DND-41 (cell line): ENCODE results near the gene NR1H3.
"Not testable (repeated sequence)": the region's sequence is repeated elsewhere in the genome, so short reads cannot be mapped to it uniquely, and the experiment has no call there.

ENCODE experiments used
- ATAC-seq: fragments of 200-7000 bp; cut with Tn5 transposase; 3 replicates; pipeline ENCODE4 v1.9.1; 2021; ENCODE audit warnings: low read depth; ENCODE audit not compliant: insufficient read depth
- DNase-seq: peaks from one replicate; pipeline ENCODE4 v3.0.0-alpha.2; 2020
- H2AFZ ChIP-seq: 2 replicates; pipeline ENCODE4 v1.6.0; 2012; ENCODE audit warnings: low read depth, low read length
- H3K27ac ChIP-seq: 2 replicates; pipeline ENCODE4 v1.5.1; 2012; ENCODE audit warnings: low read length, inconsistent platforms
- H3K27me3 ChIP-seq: fragments of 200-600 bp; sonication (generic); 2 replicates; pipeline ENCODE4 v1.6.0; 2012; ENCODE audit warnings: low read length, mild to moderate bottlenecking, inconsistent platforms; ENCODE audit not compliant: insufficient read depth, poor library complexity
- H3K36me3 ChIP-seq: 2 replicates; pipeline ENCODE4 v1.5.1; 2012; ENCODE audit warnings: low read length, inconsistent platforms; ENCODE audit not compliant: insufficient read depth
- H3K4me1 ChIP-seq: 2 replicates; pipeline ENCODE4 v1.5.1; 2012; ENCODE audit warnings: mild to moderate bottlenecking, low read length; ENCODE audit not compliant: insufficient read depth
- H3K4me2 ChIP-seq: 2 replicates; pipeline ENCODE4 v1.6.0; 2012; ENCODE audit warnings: mild to moderate bottlenecking, moderate library complexity, low read length, inconsistent platforms; ENCODE audit not compliant: insufficient read depth
- H3K4me3 ChIP-seq, 2 experiments: fragments of 200-600 bp in 1 of 2; shearing (Covaris generic) in 1 of 2; 2 replicates each; pipeline ENCODE4 v1.5.1; 2012 to 2016; ENCODE audit warnings: inconsistent platforms in 2 of 2, low read length in 2 of 2, mild to moderate bottlenecking in 2 of 2, low read depth in 1 of 2, moderate library complexity in 1 of 2
- H3K79me2 ChIP-seq: 2 replicates; pipeline ENCODE4 v1.6.0; 2012; ENCODE audit warnings: low read length, inconsistent platforms; ENCODE audit not compliant: insufficient read depth
- H3K9ac ChIP-seq: 2 replicates; pipeline ENCODE4 v1.6.0; 2012; ENCODE audit warnings: low read depth, mild to moderate bottlenecking, inconsistent platforms, low read length, moderate library complexity
- H3K9me3 ChIP-seq: 2 replicates; pipeline ENCODE4 v1.5.1; 2012; ENCODE audit warnings: low read length, moderate library complexity, mild to moderate bottlenecking, inconsistent platforms; ENCODE audit not compliant: insufficient read depth, severe bottlenecking
- H4K20me1 ChIP-seq: 2 replicates; pipeline ENCODE4 v1.6.0; 2012; ENCODE audit warnings: low read length; ENCODE audit not compliant: insufficient read depth
- CTCF ChIP-seq: IDR thresholded peaks from 2 replicates; pipeline ENCODE4 v1.5.1; 2012; ENCODE audit warnings: borderline replicate concordance, low read length, moderate library complexity, mild to moderate bottlenecking; ENCODE audit not compliant: poor library complexity, severe bottlenecking; ENCODE audit errors: extremely low read depth
- EZH2 ChIP-seq: IDR thresholded peaks from 3 replicates; pipeline ENCODE4 v1.6.1; 2012; ENCODE audit warnings: borderline replicate concordance, low read depth, mild to moderate bottlenecking, moderate library complexity, low read length, inconsistent platforms; ENCODE audit not compliant: severe bottlenecking

Gene NR1H3

DNA sequence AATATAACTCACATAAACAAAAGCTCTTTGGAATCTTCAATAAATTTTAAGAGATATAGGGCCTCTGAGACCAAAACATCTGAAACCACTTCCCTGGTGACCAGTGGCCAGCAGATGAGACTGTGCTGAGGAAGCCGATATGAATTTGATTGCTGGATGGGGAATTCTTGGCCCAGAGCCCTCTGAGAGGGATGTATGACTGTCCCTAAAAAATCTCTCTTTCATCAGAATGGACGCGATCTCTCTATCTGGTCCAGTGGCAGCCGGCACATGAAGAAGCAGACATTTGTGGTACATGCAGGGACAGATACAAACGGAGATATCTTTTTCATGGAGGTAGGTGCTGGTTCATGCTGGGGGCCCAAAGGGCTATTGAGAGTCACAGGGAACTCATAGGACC, 57.2 kb downstream of the NR1H3 start:
- DNase-seq: no peak
- ATAC-seq: no peak
- TF ChIP-seq CTCF: no peak
- no peak for TF ChIP-seq EZH2
- no peaks in the 10 kb centered on the region for H3K9me3 ChIP-seq
- H3K27me3 ChIP-seq: no peaks in the 10 kb centered on the region
- H3K36me3 ChIP-seq: peaks cover 58% of the 10 kb centered on the region
- H3K27ac ChIP-seq: no peak overlapping the region
- no peaks in the 10 kb centered on the region for H4K20me1 ChIP-seq
- no peaks in the 10 kb centered on the region for H3K79me2 ChIP-seq
- no peaks in the 10 kb centered on the region for H3K4me1 ChIP-seq
- no peak overlapping the region for H3K9ac ChIP-seq
- H3K4me2 ChIP-seq: no peak overlapping the region
- H2AFZ ChIP-seq: no peak overlapping the region
- H3K4me3 ChIP-seq: no peak overlapping the region

DNA sequence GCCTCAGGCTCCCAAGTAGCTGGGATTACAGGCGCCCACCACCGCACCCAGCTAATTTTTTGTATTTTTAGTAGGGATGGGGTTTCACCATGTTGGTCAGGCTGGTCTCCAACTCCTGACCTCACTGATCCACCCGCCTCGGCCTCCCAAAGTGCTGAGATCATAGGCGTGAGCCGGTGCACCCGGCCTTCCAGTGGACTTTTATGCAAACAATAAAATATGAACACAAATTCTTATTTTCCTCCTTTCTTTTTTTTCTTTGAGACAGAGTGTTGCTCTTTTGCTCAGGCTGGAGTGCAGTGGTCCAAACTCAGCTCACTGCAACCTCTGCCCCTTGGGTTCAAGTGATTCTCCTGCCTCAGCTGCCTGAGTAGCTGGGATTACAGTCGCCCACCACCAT, 58.7 kb downstream of the NR1H3 start:
- DNase-seq, H3K27me3 ChIP-seq, ATAC-seq, H3K4me2 ChIP-seq, H3K4me3 ChIP-seq, H3K4me1 ChIP-seq, H3K9me3 ChIP-seq, H4K20me1 ChIP-seq, H3K79me2 ChIP-seq, H3K27ac ChIP-seq, H2AFZ ChIP-seq, H3K9ac ChIP-seq: not testable (repeated sequence)
- H3K36me3 ChIP-seq: peaks cover 54% of the 10 kb centered on the region

GRCh38 chr11:47317064-47317828, 59.5 kb downstream of the NR1H3 start:
- Histone ChIP-seq H3K4me3 (no peak overlapping the region), H3K27ac (no peak overlapping the region), H4K20me1 (no peaks in the 10 kb centered on the region), H3K9ac (no peak overlapping the region), H3K36me3 (peaks cover 54% of the 10 kb centered on the region), H3K4me1 (no peaks in the 10 kb centered on the region), H3K9me3 (no peaks in the 10 kb centered on the region), H2AFZ (no peak overlapping the region), H3K27me3 (no peaks in the 10 kb centered on the region), H3K4me2 (no peak overlapping the region), H3K79me2 (no peaks in the 10 kb centered on the region)
- no peak for TF ChIP-seq EZH2
- no peak for TF ChIP-seq CTCF
- ATAC-seq (no peak), DNase-seq (no peak)

DNA sequence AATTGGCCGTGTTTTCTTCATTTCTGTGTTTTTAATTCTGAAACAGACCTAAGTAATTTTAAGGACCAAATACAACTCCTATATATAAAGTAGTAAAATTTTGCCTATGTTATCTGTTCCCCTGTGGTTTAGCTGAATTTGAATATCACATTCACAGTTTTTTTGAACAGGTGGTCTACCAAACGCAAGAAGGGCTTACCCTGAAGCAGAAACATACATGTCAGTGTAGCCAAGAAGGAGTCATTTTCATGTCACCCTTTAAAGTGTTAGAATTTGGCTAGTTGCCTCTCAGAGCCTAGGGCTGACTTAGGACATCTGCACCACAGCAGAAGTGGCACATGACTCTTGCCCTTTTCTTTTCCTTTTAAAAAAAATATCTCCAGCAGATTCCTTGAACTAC, 60.4 kb downstream of the NR1H3 start:
- Histone ChIP-seq H3K27me3 (no peaks in the 10 kb centered on the region), H4K20me1 (no peaks in the 10 kb centered on the region), H3K27ac (no peak overlapping the region), H3K9me3 (no peaks in the 10 kb centered on the region), H3K36me3 (peaks cover 49% of the 10 kb centered on the region), H3K4me1 (no peaks in the 10 kb centered on the region), H3K4me2 (no peak overlapping the region), H3K79me2 (no peaks in the 10 kb centered on the region), H3K9ac (no peak overlapping the region), H2AFZ (no peak overlapping the region), H3K4me3 (no peak overlapping the region)
- ATAC-seq: no peak
- no peak for TF ChIP-seq EZH2
- TF ChIP-seq CTCF: no peak
- DNase-seq: no peak
